ENCODE results near the gene ARL15.
"Not testable (repeated sequence)": the region's sequence is repeated elsewhere in the genome, so short reads cannot be mapped to it uniquely, and the experiment has no call there.

Gene ARL15

GRCh38 chr5:53890490-53890889 is 419.9 kb downstream of the ARL15 start:
- DNase-seq (no peak), ATAC-seq (no peak)

GRCh38 chr5:53884844-53885243 is 425.5 kb downstream of the ARL15 start:
- DNase-seq (no peak), ATAC-seq (no peak)

- DNase-seq (no peak), ATAC-seq (no peak)
These were observed 426.0 kb downstream of the ARL15 start for GRCh38 chr5:53884417-53884816.

DNA sequence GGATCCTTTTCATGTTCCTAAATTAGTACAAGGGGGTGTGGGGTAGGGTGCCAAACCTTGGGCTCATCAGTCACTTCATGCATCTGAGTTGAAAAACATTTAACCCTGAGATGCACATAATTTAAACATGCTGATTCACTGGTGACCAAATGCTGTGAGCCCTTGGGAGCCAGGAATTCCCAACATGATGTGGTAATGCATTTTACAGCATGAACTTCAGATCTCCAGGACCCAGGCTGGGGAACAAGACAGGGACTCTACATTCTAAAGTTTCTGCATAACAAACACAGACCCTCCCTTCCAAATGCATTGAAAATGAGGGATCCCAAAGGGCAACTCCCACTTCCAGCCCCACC is 427.7 kb downstream of the ARL15 start:
- peak; percentile 55 for ATAC-seq
- DNase-seq = no peak

GRCh38 chr5:53882006-53882675 is 428.2 kb downstream of the ARL15 start:
- peak; percentile 46 for ATAC-seq
- no peak for DNase-seq

DNA sequence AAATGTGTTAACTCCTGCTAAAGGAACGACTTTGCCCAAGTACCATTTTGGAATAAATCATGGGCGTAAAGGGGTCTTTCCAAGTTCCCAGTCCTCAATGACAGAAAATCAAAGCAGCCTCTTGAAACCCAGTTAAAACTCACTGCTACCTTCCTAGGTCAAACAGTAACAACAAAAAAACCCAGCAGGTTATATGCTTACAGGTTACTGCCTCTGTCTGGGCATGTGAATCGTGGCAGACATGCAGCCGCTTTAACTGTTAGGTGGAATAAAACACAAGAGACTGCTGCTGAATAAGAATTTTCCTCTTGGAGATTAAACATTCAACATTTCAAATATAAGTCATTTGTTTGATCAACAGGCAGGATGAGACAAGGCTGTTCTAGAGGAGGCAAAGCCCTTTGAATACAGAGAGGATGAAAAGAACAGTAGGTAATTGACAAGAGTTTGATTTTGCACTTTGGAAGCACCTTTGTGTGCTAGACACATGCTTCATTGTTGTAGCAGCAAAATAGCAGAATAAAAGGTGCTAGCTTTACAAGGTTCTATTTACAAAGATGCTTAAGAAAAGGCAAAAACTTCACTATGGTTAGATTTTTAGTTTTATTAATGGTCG is 430.6 kb downstream of the ARL15 start:
- DNase-seq = no peak
- ATAC-seq = no peak

GRCh38 chr5:53878015-53878414 is 432.4 kb downstream of the ARL15 start:
- no peak for DNase-seq
- no peak for ATAC-seq

- no peak for DNase-seq
- no peak for ATAC-seq
These were observed 433.1 kb downstream of the ARL15 start for GRCh38 chr5:53877243-53877642.

GRCh38 chr5:53874409-53874808 is 436.0 kb downstream of the ARL15 start:
- DNase-seq (no peak), ATAC-seq (no peak)

- ATAC-seq (no peak), DNase-seq (no peak)
These were observed 437.1 kb downstream of the ARL15 start for GRCh38 chr5:53873235-53873634.

DNA sequence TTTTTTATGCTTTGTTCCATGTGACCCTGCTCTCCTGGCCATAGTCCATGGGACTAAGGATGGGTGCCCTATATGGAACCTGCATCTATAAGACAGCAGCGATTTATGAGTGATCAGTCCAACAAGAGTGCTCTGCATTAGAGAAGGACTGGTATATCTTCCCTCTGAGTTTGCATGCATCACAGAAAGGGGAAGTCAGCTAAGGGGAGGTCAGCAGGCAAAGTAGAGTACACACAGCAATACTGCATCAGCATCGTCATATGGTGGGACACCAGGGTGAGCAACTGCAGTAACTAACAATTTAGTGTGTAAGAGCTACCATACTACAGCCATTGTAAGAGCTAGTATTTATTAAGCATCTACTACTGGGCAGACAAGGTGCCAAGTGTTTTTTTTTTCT is 438.6 kb downstream of the ARL15 start:
- DNase-seq = no peak
- ATAC-seq = no peak

- ATAC-seq (no peak), DNase-seq (no peak)
These were observed 439.3 kb downstream of the ARL15 start for GRCh38 chr5:53871050-53871449.

GRCh38 chr5:53858700-53859456 is 451.5 kb downstream of the ARL15 start:
- DNase-seq = no peak
- no peak for ATAC-seq

- DNase-seq (no peak), ATAC-seq (no peak)
These were observed 453.9 kb downstream of the ARL15 start for GRCh38 chr5:53856506-53856905.

DNA sequence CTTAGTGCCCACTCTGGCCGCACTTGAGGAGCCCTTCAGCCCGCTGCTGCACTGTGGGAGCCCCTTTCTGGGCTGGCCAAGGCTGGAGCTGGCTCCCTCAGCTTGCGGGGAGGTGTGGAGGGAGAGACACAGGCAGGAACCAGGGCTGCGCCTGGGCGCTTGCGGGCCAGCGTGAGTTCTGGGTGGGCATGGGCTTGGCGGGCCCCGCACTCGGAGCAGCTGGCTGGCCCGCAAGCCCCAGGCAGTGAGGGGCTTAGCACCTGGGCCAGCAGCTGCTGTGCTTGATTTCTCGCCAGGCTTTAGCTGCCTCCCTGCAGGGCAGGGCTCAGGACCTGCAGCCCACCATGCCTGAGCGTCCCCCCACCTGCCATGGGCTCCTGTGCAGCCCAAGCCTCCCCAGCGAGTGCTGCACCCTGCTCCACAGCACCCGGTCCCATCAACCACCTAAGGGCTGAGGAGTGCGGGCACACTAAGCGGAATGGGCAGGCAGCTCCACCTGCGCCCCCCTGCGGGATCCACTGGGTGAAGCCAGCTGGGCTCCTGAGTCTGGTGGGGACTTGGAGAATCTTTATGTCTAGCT is 473.4 kb downstream of the ARL15 start:
- not testable (repeated sequence) for DNase-seq, ATAC-seq

- no peak for DNase-seq
- ATAC-seq = no peak
These were observed 475.9 kb downstream of the ARL15 start for GRCh38 chr5:53834500-53834899.
